ENCODE data around the gene MRPL50.

Gene MRPL50

DNA sequence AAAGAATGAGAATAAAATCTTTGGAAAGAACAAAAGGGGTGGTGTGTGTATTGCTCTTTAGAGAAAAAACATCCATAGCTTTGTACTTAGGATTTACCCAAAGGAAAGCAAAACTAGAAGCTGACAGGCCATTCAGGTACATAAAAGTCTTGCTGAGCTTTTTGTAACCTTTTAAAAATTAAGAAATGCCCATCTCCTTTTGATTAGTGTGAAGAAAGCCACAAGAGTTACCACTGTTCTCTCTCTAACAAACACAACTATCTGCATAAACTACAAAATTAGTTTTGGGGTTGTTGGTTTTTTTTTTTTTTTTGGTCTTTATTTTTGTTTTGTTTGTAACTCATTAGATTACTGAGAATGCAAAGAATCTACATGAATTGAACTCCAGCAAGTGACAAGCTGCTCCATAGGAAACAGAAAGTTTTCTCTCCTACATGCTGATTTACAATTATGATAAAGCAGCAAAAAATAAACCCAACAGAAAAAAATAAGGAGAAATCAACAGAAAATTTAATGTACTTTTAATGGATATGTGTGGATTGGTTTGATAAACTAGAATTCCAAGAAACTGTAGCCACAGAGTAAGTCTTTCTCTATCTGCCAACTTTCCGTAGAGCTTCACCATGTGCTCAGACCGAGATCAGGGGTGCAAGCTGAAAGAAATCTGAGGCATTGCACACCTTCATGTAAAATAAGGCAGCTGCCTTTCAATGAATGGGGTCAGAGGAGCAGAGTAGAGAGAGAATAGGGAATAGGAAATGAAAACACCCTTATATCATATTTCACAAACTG, 25.9 kb downstream of the MRPL50 start:
- DNase-seq = no peak

DNA sequence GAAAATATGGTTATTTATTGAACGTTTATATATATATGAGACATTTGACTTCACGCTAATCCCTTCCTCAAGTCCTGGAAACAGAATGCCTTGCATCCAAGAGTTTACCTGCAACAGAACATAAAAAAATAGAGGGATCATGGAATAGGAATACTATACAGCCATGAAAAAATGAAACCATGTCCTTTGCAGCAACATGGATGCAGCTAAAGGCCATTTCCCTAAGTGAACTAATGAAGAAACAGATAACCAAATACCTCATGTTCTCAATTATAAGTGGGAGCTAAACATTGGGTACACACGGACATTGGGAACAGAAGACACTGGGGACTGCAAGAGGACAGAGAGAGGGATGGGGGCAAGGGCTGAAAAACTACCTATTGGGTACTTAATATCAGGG, 26.6 kb downstream of the MRPL50 start:
- no peak for DNase-seq

DNA sequence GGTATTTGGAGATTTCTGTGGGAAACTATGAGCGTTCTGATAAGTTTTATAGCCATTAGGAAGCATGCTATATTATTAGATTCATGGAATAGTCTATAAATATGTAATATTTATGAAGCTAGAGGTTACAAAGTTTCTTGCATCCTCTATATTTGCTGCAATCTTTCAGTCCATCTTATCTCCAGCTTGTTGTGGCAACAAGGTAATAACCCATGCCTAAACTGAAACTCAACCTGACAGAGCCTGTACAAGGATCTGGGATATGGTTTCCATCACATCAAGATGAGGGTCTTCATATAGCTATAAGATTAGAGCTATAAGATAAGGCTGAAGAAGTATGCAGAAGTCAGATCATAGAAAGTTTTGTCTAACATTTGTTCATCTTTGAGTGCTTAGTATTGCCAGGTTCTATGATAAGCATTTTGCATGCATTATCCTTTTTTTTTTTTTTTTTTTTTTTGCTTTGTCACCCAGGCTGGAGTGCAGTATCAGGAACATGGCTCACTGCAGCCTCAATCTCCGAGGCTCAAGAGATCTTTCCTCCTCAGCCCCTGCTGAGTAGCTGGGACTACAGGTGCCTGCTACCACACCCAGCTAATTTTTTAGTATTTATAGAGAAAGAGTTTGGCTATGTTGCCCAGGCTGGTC, 28.4 kb downstream of the MRPL50 start:
- no peak for DNase-seq

DNA sequence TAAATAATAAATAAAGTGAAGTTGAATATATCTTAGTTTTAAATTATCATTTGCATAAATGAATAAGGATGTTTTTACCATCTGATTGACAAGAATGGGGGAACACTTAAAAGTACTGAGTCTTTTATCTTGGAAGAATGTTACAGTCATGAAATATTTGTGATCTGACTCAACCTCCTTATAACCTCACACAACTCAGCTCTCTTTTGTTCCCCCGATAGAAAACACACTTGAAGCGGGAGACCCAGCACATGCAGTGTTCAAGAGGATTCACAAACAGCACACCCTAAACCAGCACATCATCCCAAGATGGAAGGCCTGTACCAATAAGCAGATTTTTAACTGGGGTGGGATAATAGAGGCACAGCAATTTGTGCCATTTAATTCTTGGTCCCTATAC, 29.1 kb downstream of the MRPL50 start:
- no peak for DNase-seq

DNA sequence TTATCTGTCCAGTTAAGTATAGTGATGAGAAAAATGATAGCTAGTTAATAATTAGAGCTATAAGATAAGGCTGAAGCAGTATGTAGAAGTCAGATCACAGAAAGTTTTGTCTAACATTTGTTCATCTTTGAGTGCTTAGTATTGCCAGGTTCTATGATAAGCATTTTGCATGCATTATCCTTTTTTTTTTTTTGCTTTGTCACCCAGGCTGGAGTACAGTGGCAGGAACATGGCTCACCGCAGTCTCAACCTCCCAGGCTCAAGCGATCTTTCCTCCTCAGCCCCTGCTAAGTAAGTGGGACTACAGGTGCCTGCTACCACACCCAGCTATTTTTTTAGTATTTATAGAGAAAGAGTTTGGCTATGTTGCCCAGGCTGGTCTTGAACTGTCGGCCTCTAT, 31.1 kb downstream of the MRPL50 start:
- no peak for DNase-seq

DNA sequence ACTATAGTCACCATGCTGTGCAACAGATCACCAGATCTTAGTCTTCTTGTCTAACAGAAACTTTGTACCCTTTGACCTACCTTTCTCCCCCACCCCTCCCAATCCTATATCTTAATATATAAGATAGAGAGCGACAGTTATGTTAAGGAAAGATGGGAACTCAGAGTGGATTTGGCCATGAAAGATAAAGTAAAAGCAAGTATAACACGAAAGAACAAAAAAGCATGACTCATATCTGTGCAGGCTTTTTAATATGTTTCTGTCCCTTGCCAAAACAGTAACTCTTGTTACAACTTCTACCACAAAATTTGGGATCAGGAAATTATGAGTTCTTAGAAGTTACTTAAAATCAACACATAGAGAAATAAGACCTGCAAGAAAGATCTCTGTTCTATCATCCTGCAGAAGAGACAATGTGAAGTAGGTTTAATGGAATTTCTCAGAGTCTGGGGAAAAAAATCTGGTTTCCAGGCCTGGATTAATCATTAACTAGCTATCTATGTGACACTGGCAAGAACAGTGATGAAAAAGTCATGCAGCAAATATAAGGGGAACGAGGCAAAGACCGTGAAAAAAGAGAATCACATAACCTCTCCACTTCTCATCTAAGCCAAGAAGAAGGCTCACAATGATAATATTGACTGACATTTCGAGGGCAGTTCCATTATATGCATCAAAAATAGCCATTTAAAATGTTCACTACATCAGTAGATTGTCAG, 32.2 kb downstream of the MRPL50 start:
- DNase-seq = no peak

DNA sequence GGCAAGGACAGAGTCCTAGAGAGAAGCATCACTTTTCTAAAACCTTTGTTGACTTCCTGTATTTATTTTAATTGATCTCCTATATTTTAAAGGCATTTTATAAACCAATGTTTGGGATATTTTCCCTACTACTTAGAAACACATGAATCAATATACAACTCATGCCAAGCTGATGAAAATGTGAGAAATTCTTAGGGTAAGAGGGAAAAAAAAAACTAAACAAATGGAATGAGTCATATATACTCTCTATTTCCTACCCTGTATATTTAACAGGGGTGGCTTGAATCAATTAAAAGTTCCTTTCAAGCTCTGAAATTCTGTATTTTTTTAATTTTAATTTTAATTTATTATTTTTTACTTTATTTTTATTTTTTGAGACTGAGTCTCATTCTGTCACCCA, 33.2 kb downstream of the MRPL50 start:
- no peak for DNase-seq

DNA sequence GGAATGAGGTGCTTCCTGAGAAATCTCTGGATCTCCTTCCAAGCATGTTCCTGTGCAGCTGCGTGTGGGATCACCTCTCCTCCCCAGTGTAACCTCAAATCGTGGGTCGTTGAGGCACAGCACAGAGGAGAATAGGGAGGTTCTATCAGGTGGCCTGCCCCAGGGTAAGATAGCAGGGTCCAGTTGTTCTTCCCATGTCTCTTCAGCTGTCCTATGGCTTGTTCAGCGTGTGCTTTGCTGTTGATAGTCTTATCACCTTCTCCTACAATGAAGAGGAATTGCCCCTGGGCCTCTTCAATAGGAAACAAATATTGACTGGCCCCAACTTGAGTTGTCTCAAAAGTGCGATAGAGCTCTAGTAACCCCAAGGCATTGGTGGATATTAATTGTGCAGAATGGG, 36.0 kb downstream of the MRPL50 start:
- DNase-seq = no peak

DNA sequence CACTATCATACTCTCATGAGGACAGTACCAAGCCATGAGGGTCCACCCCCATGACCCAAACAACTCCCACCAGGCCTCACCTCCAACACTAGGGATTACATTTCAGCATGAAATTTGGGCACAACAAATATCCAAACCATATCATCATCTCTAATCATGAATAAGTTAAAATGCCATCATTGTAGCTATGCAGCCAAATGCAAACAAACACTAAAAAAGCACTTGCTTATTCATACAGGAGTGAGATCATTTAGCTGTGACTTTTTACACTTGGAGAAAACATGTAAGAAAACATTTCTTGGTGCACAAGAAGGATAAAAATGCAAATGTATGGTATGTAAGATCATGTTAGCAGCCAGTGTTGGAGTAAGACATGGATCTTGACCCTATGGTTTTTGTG, 37.8 kb downstream of the MRPL50 start:
- no peak for DNase-seq

DNA sequence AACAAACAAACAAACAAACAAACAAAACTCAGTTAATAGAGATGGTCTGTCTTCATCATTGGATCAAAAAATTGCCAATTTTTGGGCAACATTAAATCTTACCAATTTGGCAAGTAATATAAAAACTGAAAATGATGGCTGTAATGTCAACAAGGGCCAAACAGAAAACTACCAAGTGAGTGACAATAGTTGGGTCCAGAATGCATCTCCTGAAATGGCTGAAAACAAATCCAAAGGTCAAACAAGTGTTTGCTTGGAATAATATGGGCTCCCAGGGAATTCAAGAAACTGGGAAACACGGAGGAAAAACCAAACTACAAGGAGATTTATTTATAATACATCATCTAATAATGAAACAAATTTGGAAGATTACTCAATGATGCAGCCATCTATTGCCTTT, 38.7 kb downstream of the MRPL50 start:
- DNase-seq = no peak

DNA sequence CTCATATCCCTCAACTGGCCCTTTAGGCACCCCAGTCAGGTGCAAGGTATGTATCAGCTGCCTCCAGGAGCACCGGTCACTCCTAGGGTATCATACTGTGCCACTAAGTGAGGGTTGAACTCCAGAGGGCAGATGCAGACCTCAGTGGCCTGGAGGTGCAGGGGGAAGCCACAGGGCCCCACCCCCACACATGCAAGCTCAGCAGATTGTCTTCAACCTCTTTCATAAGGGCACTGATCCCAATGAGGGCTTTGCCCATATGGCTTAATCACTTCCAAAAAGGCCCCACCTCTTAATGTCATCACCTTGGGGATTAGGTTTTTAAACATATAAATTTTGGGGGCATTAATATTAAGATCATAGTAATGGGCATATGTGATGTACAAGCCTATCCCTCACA, 41.8 kb downstream of the MRPL50 start:
- no peak for DNase-seq

DNA sequence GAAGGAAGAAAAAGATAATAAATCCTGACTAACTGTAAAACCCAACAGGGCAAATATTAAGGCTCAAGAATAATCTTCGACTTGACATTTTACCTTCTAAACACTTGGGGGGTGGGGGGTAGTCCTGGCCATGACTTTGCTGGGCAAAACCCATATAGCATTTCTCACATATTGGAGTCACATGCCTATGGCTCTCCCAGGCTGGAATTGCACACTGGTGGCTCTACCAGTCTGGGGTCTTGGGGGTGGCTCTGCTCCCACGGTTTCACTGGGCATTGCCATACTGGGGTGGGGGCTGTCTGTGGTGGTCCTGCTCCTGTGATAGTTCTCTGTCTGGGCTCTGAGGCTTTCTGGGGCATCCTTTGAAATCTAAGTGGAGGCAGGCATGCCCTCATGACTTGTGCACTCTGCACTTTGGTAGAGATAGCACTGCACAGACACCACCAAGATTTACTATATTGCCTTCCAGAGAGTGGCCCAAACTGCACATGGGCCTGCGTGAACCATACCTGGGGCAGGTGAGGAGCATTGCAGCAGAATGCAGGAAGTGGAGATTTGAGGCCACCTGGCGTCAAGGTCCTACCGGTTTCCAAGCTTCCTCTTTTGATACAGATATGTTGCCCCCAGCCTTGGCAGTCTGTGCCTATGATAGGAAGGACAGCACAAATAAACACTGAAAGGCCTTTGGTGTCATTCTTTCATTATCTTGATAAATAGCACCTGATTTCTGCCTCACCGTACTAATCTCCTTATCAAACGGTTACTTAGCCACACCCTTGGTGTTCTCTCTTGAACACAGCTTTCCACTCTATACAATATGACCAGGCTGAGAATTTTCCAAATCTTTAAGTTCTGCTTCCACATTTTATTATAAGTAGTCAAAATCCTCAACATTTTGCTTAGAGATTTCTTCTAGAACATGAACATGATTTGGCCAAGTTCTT, 43.4 kb downstream of the MRPL50 start:
- DNase-seq = no peak

DNA sequence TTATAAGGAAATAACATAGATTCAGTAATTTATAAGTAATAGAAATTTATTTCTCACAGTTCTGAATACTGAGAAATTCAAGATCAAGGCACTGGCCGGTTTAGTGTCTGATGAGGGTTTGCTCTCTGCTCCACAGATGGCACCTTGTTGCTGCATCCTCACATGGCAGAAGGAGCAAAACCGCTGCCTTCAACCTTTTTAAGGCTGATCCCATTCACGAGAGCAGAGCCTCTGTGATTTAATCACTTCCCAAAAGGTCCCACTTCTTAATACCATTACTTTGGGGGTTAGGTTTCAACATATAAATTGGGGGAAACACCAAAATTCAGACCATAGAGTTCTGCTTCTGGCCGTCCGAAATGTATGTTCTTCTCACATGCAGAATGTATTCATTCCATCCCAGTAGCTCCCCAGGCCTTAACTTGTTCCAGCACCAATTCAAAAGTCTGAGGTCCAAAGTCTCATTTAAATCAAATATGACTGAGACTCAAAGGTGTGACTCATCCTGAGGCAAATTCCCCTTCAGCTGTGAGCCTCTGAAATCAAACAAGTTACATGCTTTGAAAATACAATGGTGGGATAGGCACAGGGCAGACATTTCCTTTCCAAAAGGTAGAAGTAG, 44.2 kb downstream of the MRPL50 start:
- no peak for DNase-seq

DNA sequence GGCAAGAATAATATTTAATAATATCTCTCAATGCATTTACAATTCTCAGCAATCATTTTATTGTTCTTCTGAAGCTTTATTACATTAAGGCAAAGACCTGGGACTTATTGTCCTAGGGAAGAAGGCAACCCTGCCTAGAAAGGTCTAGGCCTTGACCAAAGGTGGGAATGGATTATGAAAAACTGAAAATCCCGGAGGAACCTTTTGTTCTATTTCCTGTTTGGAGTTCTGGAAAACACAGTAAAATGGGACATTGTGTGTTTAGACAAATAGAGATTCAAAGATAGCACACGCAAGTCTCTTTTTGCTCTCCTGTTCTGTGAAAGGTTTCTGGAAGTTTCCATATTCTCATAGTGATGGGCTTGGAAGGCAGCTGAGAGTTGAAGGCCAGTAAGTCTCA, 44.7 kb downstream of the MRPL50 start:
- DNase-seq = no peak

DNA sequence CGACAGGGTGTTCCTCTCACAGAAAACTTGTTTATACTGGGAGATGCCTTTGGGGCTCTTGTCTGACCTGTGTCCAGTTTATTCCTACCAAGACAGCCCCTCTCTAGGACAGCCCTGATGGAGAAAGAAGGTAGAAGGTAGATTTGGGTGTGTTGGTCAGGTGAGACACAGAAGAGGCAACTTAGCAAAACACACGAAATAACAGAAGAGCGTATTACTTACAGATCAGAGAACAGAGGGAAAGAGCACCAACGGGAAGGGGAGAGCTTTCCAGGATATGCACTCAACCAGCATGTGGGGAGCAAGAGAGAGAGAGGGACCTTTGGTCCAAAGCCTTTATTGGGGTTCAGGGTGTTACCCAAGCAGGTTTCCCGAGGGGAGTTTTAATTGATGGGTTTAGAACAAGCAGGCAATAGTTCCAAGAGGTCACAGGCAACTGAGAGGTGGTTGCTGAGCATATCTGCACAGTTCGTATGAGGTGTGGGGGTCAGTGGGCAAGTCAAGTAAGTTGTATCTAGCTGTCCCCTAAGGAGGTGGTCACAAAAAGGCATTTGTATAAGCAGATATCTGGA, 45.4 kb downstream of the MRPL50 start:
- no peak for DNase-seq

DNA sequence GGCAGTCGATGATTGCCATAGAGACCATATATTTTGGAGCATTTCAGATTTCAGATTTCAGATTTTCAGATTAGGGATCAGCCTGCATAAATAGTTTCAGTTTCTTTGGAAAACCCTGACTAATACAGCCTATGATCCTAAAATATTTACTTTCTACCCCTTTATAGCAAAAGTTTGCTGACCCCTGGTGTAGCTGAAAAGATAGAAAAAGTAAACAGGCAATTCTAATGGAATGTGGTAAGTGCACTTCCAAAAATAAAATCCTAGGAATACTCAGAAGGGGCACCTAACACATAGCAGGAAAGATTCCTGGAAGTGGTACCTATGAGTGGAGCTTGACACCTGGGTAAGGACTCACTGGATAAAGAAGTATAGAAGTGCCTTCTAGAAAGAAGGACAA, 48.1 kb downstream of the MRPL50 start:
- no peak for DNase-seq

DNA sequence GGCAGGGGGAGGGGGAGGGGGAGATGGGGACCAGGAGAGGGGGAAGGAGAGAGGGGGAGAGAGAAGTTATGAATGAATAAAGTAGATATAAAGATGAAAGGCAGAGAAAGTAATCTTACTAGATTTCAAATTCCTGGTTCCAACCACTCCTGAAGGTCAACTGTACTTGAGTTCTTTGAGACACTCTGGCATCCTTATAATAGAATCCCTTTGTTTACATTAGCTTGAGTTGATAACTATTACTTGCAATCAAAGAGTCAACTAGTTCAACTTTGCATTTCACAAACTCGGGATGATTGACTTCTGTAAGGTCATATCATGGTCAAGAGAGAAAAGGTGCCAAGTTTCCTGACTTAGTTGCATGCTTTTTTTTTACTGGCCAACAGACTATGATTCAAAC, 55.8 kb downstream of the MRPL50 start:
- no peak for DNase-seq

DNA sequence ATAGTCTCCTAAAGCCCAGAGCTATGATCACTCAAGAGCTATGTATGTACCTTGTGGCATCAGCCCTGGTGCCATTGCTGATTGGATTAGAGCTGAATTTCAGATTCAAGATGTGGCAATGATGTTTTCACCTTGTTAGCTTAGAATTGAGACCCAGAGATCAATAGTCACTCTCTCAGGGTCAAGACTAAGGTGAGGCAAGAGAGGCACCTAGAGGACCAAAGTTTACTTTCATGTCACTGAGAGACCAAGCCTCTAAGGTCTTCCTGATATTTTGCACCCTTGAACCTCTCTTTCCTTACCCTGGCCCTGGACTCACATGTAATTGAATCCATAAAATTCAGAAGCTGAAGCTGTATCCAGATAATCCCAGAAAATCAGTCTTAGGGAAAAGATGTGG, 56.5 kb downstream of the MRPL50 start:
- DNase-seq = no peak
